HG03097 (cell line): Measurements from ENCODE around the gene SERPINF2.
"Not testable (repeated sequence)": the region's sequence is repeated elsewhere in the genome, so short reads cannot be mapped to it uniquely, and the experiment has no call there.

Experiments used
- ATAC-seq: cut with Tn5 transposase; IDR thresholded peaks from one replicate; pipeline ENCODE4 v1.9.1; 2021; ENCODE audit not compliant: unreplicated experiment, low FRiP score

The SERPINF2 gene

DNA sequence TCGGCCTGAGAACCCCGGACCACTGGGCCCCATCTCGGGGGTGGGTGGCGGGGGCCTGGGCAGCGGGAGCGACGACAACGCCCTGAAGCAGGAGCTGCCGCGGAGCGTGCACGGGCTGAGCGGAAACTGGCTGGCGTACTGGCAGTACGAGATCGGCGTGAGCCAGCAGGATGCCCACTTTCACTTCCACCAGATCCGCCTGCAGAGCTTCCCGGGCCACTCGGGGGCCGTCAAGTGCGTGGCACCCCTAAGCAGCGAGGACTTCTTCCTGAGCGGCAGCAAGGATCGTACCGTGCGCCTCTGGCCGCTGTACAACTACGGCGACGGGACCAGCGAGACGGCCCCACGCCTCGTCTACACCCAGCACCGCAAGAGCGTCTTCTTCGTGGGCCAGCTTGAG, 8.9 kb upstream of the SERPINF2 start:
- ATAC-seq, result no peak

DNA sequence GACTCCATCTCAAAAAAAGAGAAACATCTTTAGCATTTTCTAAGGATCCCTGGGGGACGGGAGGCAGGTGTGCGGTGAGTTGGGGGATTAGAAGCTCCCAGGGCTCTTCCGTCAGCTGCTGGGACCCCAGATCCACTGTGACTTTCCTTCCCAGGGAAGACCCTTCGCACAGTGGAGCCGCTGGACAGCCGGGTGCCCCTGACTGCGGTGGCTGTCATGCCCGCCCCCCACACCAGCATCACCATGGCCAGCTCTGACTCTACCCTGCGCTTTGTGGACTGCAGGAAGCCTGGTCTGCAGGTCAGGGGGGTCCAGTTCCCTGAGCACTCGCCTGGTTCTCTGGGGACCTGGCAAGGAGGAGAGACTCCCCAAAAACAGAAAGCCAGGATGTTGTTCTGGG, 7.3 kb upstream of the SERPINF2 start:
- ATAC-seq, result no peak

DNA sequence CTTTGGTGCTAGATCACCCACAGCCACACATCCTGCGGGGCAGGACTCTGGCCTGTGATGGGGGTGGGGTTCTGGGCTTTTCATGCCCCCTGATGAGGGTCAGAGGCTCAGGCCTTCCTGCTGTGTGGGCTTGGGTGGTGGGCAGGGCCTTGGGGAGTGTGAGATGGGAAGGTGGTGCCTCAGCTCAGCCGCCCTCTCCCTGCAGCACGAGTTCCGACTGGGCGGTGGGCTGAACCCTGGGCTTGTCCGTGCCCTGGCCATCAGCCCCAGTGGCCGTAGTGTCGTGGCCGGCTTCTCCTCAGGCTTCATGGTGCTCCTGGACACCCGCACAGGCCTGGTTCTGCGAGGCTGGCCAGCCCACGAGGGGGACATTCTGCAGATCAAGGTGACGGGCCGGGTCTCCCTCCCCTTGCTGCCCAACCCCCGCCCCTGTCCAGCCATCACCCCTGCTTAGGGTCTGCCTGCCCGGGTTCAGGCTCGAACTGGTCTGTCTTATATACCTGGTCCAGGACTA, 6.8 kb upstream of the SERPINF2 start:
- no peak for ATAC-seq

- ATAC-seq, result no peak
Observed at GRCh38 chr17:1736348-1737281, 6.1 kb upstream of the SERPINF2 start.

GRCh38 chr17:1737531-1738291, 5.0 kb upstream of the SERPINF2 start:
- ATAC-seq, result no peak

GRCh38 chr17:1741899-1742298, 772 bp upstream of the SERPINF2 start:
- not testable (repeated sequence) for ATAC-seq

DNA sequence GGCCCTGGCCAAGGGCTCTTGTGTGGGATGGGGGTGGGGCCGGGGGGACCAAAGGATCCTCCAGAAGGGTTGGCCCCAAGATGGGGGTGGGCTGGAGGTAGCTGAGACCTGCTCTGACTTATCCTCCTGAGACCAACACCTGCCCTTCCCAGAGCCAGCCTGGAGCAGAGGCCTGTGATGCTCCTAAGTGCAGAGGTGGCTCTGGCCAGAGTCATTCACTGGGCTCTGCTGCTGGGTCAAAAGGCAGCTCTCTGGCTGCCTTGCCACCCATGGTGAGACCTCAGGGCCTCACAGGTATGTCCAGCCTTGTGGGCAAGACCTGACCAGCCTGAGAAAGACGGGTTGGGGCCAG, 393 bp downstream of the SERPINF2 start:
- no peak for ATAC-seq

GRCh38 chr17:1744551-1745512, 2.2 kb downstream of the SERPINF2 start:
- ATAC-seq, result no peak

GRCh38 chr17:1745513-1746020, 2.9 kb downstream of the SERPINF2 start:
- no peak for ATAC-seq

DNA sequence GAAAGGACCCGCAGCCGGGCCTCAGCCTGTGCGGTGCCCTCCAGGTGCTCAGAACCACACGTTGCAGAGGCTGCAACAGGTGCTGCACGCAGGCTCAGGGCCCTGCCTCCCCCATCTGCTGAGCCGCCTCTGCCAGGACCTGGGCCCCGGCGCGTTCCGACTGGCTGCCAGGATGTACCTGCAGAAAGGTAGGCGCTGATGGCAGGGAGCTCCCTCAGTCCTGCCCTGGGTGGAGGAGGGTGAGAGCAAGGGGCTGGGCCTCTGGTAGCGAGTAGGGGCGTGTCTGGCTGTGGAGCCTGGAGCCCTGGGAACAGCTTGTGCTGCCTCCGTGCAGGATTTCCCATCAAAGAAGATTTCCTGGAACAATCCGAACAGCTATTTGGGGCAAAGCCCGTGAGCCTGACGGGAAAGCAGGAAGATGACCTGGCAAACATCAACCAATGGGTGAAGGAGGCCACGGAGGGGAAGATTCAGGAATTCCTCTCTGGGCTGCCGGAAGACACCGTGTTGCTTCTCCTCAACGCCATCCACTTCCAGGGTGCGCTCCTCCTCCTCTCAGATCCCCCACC, 4.4 kb downstream of the SERPINF2 start:
- no peak for ATAC-seq

DNA sequence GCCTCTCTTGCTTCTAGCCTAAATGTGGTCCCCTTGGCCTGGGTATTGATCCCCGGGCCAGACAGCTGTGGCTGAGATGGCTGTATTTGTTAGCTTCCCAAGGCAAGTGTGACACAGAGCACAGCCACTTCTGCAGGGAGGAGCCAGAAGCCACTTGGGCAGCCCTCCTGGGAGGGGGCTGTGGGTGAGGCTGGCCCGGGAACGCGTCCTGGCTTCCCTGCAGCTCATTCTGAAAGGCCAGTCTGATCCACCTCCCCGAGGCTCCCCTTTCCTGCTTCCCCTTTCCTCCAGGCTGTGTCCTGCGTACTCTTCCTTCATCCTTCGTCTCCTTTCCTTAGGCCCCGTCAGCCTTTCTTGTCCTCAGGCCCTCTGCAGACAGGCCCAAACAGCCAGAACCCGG, 8.0 kb downstream of the SERPINF2 start:
- no peak for ATAC-seq

DNA sequence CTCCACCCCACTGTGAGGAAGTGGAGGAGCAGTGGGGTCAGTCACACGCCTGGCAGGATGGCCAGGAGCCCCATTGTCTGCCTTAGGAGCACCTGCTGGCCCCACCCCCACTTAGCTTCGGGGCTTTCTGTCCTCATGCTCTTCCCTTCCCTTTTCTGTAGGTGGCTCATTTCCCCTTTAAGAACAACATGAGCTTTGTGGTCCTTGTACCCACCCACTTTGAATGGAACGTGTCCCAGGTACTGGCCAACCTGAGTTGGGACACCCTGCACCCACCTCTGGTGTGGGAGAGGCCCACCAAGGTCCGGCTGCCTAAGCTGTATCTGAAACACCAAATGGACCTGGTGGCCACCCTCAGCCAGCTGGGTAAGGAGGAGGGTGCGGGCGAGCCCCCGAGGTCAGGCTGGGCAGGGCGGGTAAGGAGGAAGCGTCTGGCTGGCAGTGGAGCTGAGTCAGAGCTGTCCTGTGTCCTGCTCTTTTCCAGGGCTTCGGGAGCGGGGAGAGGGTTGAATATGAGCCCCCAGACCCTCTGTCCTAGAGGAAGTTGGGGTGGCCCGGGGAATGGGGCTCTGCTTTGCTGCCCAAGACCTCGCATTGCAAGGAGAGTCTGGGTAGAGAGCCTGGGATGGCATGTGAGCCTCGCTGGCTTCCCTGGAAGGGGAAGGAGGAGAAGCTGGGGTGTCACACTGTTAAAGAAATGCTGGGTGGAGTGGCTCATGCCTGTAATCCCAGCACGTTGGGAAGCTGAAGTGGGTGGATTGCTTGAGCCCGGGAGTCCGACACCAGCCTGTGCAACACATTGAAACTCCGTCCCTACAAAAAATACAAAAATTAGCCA, 10.0 kb downstream of the SERPINF2 start:
- ATAC-seq, result no peak

- no peak for ATAC-seq
Observed at GRCh38 chr17:1753767-1754429, 11.2 kb downstream of the SERPINF2 start.

- no peak for ATAC-seq
Observed at GRCh38 chr17:1754430-1755112, 11.9 kb downstream of the SERPINF2 start.

GRCh38 chr17:1755252-1755826, 12.7 kb downstream of the SERPINF2 start:
- no peak for ATAC-seq

DNA sequence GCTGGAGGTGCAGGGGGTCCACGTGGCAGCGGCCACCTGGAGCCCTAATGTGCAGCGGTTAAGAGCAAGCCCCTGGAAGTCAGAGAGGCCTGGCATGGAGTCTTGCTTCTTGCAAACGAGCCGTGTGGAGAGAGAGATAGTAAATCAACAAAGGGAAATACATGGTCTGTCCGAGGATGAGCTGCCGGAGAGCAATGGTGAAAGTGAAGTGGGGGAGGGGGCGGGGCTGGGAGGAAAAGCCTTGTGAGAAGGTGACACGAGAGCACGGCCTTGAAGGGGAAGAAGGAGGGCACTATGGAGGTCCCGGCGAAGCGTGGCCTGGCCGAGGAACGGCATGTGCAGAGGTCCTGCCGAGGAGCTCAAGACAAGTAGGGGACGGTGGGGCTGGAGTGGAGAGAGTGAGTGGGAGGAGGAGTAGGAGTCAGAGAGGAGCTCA, 13.2 kb downstream of the SERPINF2 start:
- ATAC-seq, result no peak

DNA sequence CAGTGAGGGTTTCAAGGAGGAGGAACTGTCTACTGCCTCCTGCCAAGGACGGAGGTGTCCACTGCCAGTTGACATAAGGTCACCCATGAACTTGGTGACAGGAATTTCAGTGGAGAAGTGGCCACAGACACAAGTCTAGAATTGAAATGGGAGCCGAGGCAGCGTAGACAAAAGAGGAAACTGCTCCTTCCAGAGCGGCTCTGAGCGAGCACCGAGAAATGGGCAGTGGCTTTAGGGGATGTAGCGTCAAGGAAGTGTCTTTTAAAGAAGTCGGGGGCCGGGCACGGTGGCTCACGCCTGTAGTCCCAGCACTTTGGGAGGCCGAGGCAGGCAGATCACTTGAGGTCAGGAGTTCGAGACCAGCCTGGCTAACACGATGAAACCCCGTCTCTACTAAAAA, 16.1 kb downstream of the SERPINF2 start:
- no peak for ATAC-seq

DNA sequence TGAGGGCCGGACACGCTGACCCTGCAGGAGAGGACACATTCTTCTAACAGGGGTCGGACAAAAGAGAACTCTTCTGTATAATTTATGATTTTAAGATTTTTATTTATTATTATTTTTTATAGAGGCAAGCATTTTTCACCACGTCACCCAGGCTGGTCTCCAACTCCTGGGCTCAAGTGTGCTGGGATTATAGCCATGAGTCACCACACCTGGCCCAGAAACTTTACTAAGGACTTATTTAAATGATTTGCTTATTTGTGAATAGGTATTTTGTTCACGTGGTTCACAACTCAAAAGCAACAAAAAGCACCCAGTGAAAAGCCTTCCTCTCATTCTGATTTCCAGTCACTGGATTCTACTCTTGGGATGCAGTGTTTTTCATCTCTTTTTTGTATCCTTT, 16.9 kb downstream of the SERPINF2 start:
- ATAC-seq, result no peak
